Mesenchymal stem cell (in vitro differentiated cells and primary cell): Measurements from ENCODE around the gene SCG2.

Source experiments
- DNase-seq: peaks from one replicate; pipeline ENCODE4 v3.0.0-alpha.2; 2013
- H2AFZ ChIP-seq: one replicate; pipeline ENCODE4 v1.6.1; 2013; ENCODE audit warnings: low read depth, mild to moderate bottlenecking, control low read depth, inconsistent platforms, low read length, moderate library complexity
- H2AK5ac ChIP-seq: 2 replicates; pipeline ENCODE4 v1.6.1; 2013; ENCODE audit warnings: low read length, moderate library complexity, mild to moderate bottlenecking, inconsistent platforms; ENCODE audit not compliant: severe bottlenecking
- H2BK120ac ChIP-seq: one replicate; pipeline ENCODE4 v1.6.1; 2013; ENCODE audit warnings: low read depth, mild to moderate bottlenecking, inconsistent platforms, low read length, moderate library complexity
- H2BK12ac ChIP-seq, 2 experiments: one replicate each; pipeline ENCODE4 v1.6.1; 2013; ENCODE audit warnings: inconsistent platforms in 2 of 2, low read length in 2 of 2, mild to moderate bottlenecking in 2 of 2, moderate library complexity in 2 of 2, control low read depth in 1 of 2
- H2BK15ac ChIP-seq: one replicate; pipeline ENCODE4 v1.6.1; 2013; ENCODE audit warnings: mild to moderate bottlenecking, low read depth, inconsistent platforms; ENCODE audit not compliant: poor library complexity, severe bottlenecking
- H2BK5ac ChIP-seq: 2 replicates; pipeline ENCODE4 v1.6.1; 2013; ENCODE audit warnings: low read depth, mild to moderate bottlenecking, low read length, control low read depth, inconsistent platforms; ENCODE audit not compliant: poor library complexity, severe bottlenecking
- H3K14ac ChIP-seq, 2 experiments: one replicate each; pipeline ENCODE4 v1.6.1; 2013; ENCODE audit warnings: inconsistent platforms in 2 of 2, low read length in 2 of 2, control low read depth in 1 of 2, mild to moderate bottlenecking in 1 of 2, moderate library complexity in 1 of 2
- H3K18ac ChIP-seq, 2 experiments: one replicate each; pipeline ENCODE4 v1.6.1; 2013; ENCODE audit warnings: inconsistent platforms in 2 of 2, low read length in 2 of 2, control low read depth in 1 of 2, low read depth in 1 of 2, mild to moderate bottlenecking in 1 of 2
- H3K23ac ChIP-seq, 2 experiments: one replicate each; pipeline ENCODE4 v1.6.1; 2013; ENCODE audit warnings: inconsistent platforms in 2 of 2, low read length in 2 of 2, mild to moderate bottlenecking in 2 of 2, moderate library complexity in 2 of 2, control low read depth in 1 of 2
- H3K27ac ChIP-seq: 2 replicates; pipeline ENCODE4 v1.5.1; 2013; ENCODE audit warnings: mild to moderate bottlenecking, moderate library complexity, low read length, control low read depth, inconsistent platforms; ENCODE audit not compliant: poor library complexity, severe bottlenecking
- H3K27me3 ChIP-seq, 2 experiments: 2 replicates each; pipeline versions ENCODE4 v1.6.1 to v1.7.0; 2013; ENCODE audit warnings: low read length in 2 of 2, mild to moderate bottlenecking in 2 of 2, moderate library complexity in 2 of 2, control low read depth in 1 of 2, inconsistent platforms in 1 of 2; ENCODE audit not compliant: control insufficient read depth in 1 of 2, insufficient read depth in 1 of 2
- H3K36me3 ChIP-seq, 2 experiments: 2 replicates each; pipeline versions ENCODE4 v1.6.1 to v1.7.0; 2013; ENCODE audit warnings: low read length in 2 of 2, control low read depth in 1 of 2, inconsistent platforms in 1 of 2, low read depth in 1 of 2, mild to moderate bottlenecking in 1 of 2; ENCODE audit not compliant: insufficient read depth in 2 of 2, control insufficient read depth in 1 of 2
- H3K4ac ChIP-seq, 2 experiments: one replicate each; pipeline ENCODE4 v1.6.1; 2013; ENCODE audit warnings: inconsistent platforms in 2 of 2, low read length in 2 of 2, mild to moderate bottlenecking in 2 of 2, moderate library complexity in 2 of 2, control low read depth in 1 of 2, low read depth in 1 of 2
- H3K4me1 ChIP-seq: 2 replicates; pipeline ENCODE4 v1.6.1; 2013; ENCODE audit warnings: low read depth, low read length, control low read depth; ENCODE audit not compliant: control insufficient read depth, insufficient read depth
- H3K4me2 ChIP-seq: 2 replicates; pipeline ENCODE4 v1.6.1; 2013; ENCODE audit warnings: low read length, mild to moderate bottlenecking, inconsistent platforms; ENCODE audit not compliant: poor library complexity, severe bottlenecking
- H3K4me3 ChIP-seq, 2 experiments: 2 replicates each; pipeline versions ENCODE4 v1.5.1 to v1.7.0; 2013; ENCODE audit warnings: low read length in 2 of 2, mild to moderate bottlenecking in 2 of 2, control low read depth in 1 of 2, low read depth in 1 of 2; ENCODE audit not compliant: insufficient read depth in 1 of 2
- H3K79me1 ChIP-seq: replicated peaks from 2 replicates; pipeline ENCODE4 v1.6.1; 2013; ENCODE audit warnings: mild to moderate bottlenecking, control low read depth, low read length, inconsistent platforms; ENCODE audit not compliant: poor library complexity, severe bottlenecking
- H3K9ac ChIP-seq: 2 replicates; pipeline ENCODE4 v1.7.0; 2013; ENCODE audit warnings: mild to moderate bottlenecking, low read length, moderate library complexity
- H3K9me3 ChIP-seq: 2 replicates; pipeline ENCODE4 v1.7.0; 2013; ENCODE audit warnings: mild to moderate bottlenecking, low read length; ENCODE audit not compliant: control insufficient read depth
- H4K8ac ChIP-seq: one replicate; pipeline ENCODE4 v1.6.1; 2013; ENCODE audit warnings: inconsistent platforms, mild to moderate bottlenecking, low read length, moderate library complexity
- H4K91ac ChIP-seq: one replicate; pipeline ENCODE4 v1.6.1; 2013; ENCODE audit warnings: mild to moderate bottlenecking, low read length, inconsistent platforms
- WGBS: methylation state at CpG from one replicate; pipeline ENCODE4 v1.1.7; 2013; ENCODE audit warnings: mixed read lengths; 5-methylcytosine and 5-hydroxymethylcytosine counted together

Gene SCG2

GRCh38 chr2:223563462-223563861 is 38.7 kb downstream of the SCG2 start:
- H2BK5ac ChIP-seq = peak overlapping the region; percentile 59
- no peak overlapping the region for H2BK120ac ChIP-seq
- H3K9ac ChIP-seq = peak overlapping the region; percentile 43
- H3K4me2 ChIP-seq = no peak overlapping the region
- H4K8ac ChIP-seq = no peak overlapping the region
- H3K14ac ChIP-seq = no peak overlapping the region
- H2AFZ ChIP-seq = no peak overlapping the region
- no peaks in the 10 kb centered on the region for H3K9me3 ChIP-seq
- peak; percentile 88 for DNase-seq
- H3K4ac ChIP-seq = peak overlapping the region in 1 of 2 experiments; percentile 47
- no peak overlapping the region for H2BK15ac ChIP-seq
- no peaks in the 10 kb centered on the region for H3K27me3 ChIP-seq
- no peaks in the 10 kb centered on the region for H3K36me3 ChIP-seq
- no peak overlapping the region for H3K23ac ChIP-seq
- peak overlapping the region; percentile 42 for H3K27ac ChIP-seq
- H3K18ac ChIP-seq = no peak overlapping the region
- H3K4me1 ChIP-seq = peaks cover 3% of the 10 kb centered on the region
- H3K79me1 ChIP-seq = no peaks in the 10 kb centered on the region
- no peak overlapping the region for H3K4me3 ChIP-seq
- no peak overlapping the region for H2BK12ac ChIP-seq
- no peak overlapping the region for H4K91ac ChIP-seq
- H2AK5ac ChIP-seq = no peak overlapping the region

- Histone ChIP-seq H3K23ac (no peak overlapping the region), H3K9ac (no peak overlapping the region), H2AK5ac (peak overlapping the region; percentile 80), H3K79me1 (no peaks in the 10 kb centered on the region), H3K4ac (no peak overlapping the region), H3K9me3 (no peaks in the 10 kb centered on the region), H3K4me2 (no peak overlapping the region), H2BK12ac (no peak overlapping the region), H3K36me3 (no peaks in the 10 kb centered on the region), H3K27me3 (no peaks in the 10 kb centered on the region), H2BK5ac (no peak overlapping the region), H3K4me3 (no peak overlapping the region), H2AFZ (no peak overlapping the region), H2BK120ac (no peak overlapping the region), H3K4me1 (peaks cover 3% of the 10 kb centered on the region), H2BK15ac (no peak overlapping the region), H3K18ac (no peak overlapping the region), H4K8ac (no peak overlapping the region), H4K91ac (no peak overlapping the region), H3K27ac (no peak overlapping the region), H3K14ac (no peak overlapping the region)
- DNase-seq = no peak
- 100% methylated on average over 1 of the region's 2 CpGs for WGBS
Observed at GRCh38 chr2:223562078-223562477, 40.1 kb downstream of the SCG2 start.

GRCh38 chr2:223560749-223561435 is 41.3 kb downstream of the SCG2 start:
- no peak overlapping the region for H3K14ac ChIP-seq
- no peak overlapping the region for H3K4me3 ChIP-seq
- peak overlapping the region; percentile 73 for H2BK15ac ChIP-seq
- no peak overlapping the region for H3K9ac ChIP-seq
- H3K27me3 ChIP-seq = no peaks in the 10 kb centered on the region
- no peaks in the 10 kb centered on the region for H3K79me1 ChIP-seq
- peaks cover 3% of the 10 kb centered on the region for H3K4me1 ChIP-seq
- peak; percentile 70 for DNase-seq
- no peak overlapping the region for H3K4me2 ChIP-seq
- H3K9me3 ChIP-seq = no peaks in the 10 kb centered on the region
- H4K91ac ChIP-seq = no peak overlapping the region
- peak overlapping the region in 1 of 2 experiments; percentile 4 for H3K18ac ChIP-seq
- H4K8ac ChIP-seq = no peak overlapping the region
- peak overlapping the region; percentile 23 for H3K27ac ChIP-seq
- H2BK5ac ChIP-seq = no peak overlapping the region
- H2AK5ac ChIP-seq = no peak overlapping the region
- no peak overlapping the region for H2BK120ac ChIP-seq
- H3K36me3 ChIP-seq = no peaks in the 10 kb centered on the region
- H3K23ac ChIP-seq = no peak overlapping the region
- H2BK12ac ChIP-seq = no peak overlapping the region
- H3K4ac ChIP-seq = no peak overlapping the region
- 48% methylated on average over 7 of the region's 7 CpGs for WGBS
- no peak overlapping the region for H2AFZ ChIP-seq

- Histone ChIP-seq H2AK5ac (no peak overlapping the region), H3K9me3 (no peaks in the 10 kb centered on the region)
- 75% methylated on average over 1 of the region's 1 CpG for WGBS
Observed at GRCh38 chr2:223558970-223559369, 43.2 kb downstream of the SCG2 start.

More at GRCh38 chr2:223558970-223559369, 43.2 kb downstream of the SCG2 start:
- H3K9ac ChIP-seq = no peak overlapping the region
- H2BK15ac ChIP-seq = no peak overlapping the region
- no peak overlapping the region for H3K4me2 ChIP-seq
- H3K4ac ChIP-seq = no peak overlapping the region
- H3K4me3 ChIP-seq = no peak overlapping the region
- DNase-seq = no peak
- no peaks in the 10 kb centered on the region for H3K36me3 ChIP-seq
- no peak overlapping the region for H3K14ac ChIP-seq
- no peak overlapping the region for H4K8ac ChIP-seq
- H3K23ac ChIP-seq = no peak overlapping the region
- no peaks in the 10 kb centered on the region for H3K27me3 ChIP-seq
- H2AFZ ChIP-seq = no peak overlapping the region
- H3K27ac ChIP-seq = no peak overlapping the region
- H2BK120ac ChIP-seq = no peak overlapping the region
- H2BK5ac ChIP-seq = no peak overlapping the region
- no peak overlapping the region for H3K18ac ChIP-seq
- H3K4me1 ChIP-seq = peaks cover 3% of the 10 kb centered on the region
- no peak overlapping the region for H4K91ac ChIP-seq
- H3K79me1 ChIP-seq = no peaks in the 10 kb centered on the region
- H2BK12ac ChIP-seq = no peak overlapping the region
